ENCODE results near the gene MTMR3.

GRCh38 chr22:29855611-29856181 is 27.3 kb upstream of the MTMR3 start:
- TF ChIP-seq CTCF (IDR thresholded peaks at IDR 0.05) (no peak), EZH2 (IDR thresholded peaks at IDR 0.05) (no peak), EZH2phosphoT487 (IDR thresholded peaks at IDR 0.05) (no peak)

All from neural progenitor cell (in vitro differentiated cells).